SIG-M5 treated with dmso at 0.1 percent for 504 hours (cell line): ENCODE measurements around the gene THEMIS2.
A peak's percentile ranks its signal among the peaks of the same experiment; 100 is the strongest.
"Not testable (repeated sequence)": the region's sequence is repeated elsewhere in the genome, so short reads cannot be mapped to it uniquely, and the experiment has no call there.

Experiments
- DNase-seq: peaks from one replicate; lab custom pipeline; 2025; ENCODE audit not compliant: unreplicated experiment; lab: John Stamatoyannopoulos, UW

THEMIS2 gene

GRCh38 chr1:27862671-27863537 is 9.4 kb upstream of the THEMIS2 start:
- DNase-seq: peak; percentile 91

- DNase-seq: peak; percentile 29
These were observed 8.8 kb upstream of the THEMIS2 start for GRCh38 chr1:27863538-27863915.

- peak; percentile 74 for DNase-seq
These were observed 8.0 kb upstream of the THEMIS2 start for GRCh38 chr1:27864264-27864895.

- no peak for DNase-seq
These were observed 6.5 kb upstream of the THEMIS2 start for GRCh38 chr1:27865821-27866220.

- DNase-seq: no peak
These were observed 3.8 kb upstream of the THEMIS2 start for GRCh38 chr1:27868556-27868931.

- peak; percentile 55 for DNase-seq
These were observed 3.2 kb upstream of the THEMIS2 start for GRCh38 chr1:27868932-27869718.

- no peak for DNase-seq
These were observed 2.6 kb upstream of the THEMIS2 start for GRCh38 chr1:27869719-27870085.

GRCh38 chr1:27871076-27871475 is 1.3 kb upstream of the THEMIS2 start:
- not testable (repeated sequence) for DNase-seq

- DNase-seq: peak; percentile 21
These were observed 633 bp downstream of the THEMIS2 start for GRCh38 chr1:27872802-27873551.

GRCh38 chr1:27873671-27874384 is 1.5 kb downstream of the THEMIS2 start:
- peak; percentile 61 for DNase-seq

- no peak for DNase-seq
These were observed 4.2 kb downstream of the THEMIS2 start for GRCh38 chr1:27876341-27877114.

- no peak for DNase-seq
These were observed 4.7 kb downstream of the THEMIS2 start for GRCh38 chr1:27877115-27877416.

DNA sequence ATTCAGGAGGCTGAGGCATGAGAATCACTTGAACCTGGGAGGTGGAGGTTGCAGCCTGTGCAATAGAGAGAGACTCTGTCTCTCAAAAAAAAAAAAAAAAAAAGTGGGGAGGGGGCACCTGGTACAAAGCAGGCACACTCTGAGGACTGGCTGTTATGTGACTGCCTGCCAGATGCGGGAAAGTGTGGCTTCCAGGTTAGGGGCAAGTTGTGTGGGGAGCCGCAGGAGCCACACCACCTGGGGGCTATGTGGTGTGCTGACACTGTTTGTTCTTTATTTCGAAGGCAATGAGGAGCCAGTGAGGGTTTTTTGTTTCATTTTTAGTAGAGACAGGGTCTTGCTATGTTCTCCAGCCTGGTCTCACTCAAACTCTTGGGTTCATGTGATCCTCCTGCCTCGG is 5.7 kb downstream of the THEMIS2 start:
- no peak for DNase-seq

GRCh38 chr1:27878787-27879335 is 6.5 kb downstream of the THEMIS2 start:
- no peak for DNase-seq

DNA sequence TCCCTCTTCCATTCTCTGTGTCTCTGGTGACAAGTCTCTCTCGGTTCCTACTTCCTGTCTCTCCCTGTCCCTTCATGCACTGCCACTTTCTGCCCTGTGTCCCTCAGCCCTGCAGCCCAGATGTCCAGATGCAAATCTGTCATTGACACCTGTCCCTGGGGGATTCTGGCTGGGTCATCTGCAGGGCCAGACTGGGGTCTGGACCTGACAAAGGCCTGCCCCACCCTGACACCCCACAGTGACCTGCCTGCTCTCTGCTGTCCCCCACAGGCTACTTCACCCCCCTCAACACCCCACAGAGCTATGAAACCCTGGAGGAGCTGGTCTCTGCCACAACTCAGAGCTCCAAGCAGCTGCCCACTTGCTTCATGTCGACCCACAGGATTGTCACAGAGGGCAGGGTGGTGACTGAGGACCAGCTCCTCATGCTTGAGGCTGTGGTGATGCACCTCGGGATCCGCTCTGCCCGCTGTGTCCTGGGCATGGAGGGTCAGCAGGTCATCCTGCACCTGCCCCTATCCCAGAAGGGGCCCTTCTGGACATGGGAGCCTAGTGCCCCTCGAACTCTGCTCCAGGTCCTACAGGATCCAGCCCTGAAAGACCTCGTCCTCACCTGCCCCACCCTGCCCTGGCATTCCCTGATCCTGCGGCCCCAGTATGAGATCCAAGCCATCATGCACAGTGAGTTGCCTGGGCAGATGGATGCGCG is 7.2 kb downstream of the THEMIS2 start:
- DNase-seq: no peak

- DNase-seq: no peak
These were observed 10.2 kb downstream of the THEMIS2 start for GRCh38 chr1:27882543-27882903.

GRCh38 chr1:27883536-27883935 is 11.2 kb downstream of the THEMIS2 start:
- no peak for DNase-seq

- DNase-seq: peak; percentile 72
These were observed 11.9 kb downstream of the THEMIS2 start for GRCh38 chr1:27884006-27884954.
